Measurements from ENCODE around the gene FRYL. TPM values are rescaled to one million over a fixed set of nuclear protein-coding genes. Genes with fewer than 3 reads are reported as not detected.
"Not testable (repeated sequence)": the region's sequence is repeated elsewhere in the genome, so short reads cannot be mapped to it uniquely, and the experiment has no call there.

Gene FRYL
- total and polyA plus RNA-seq, 2 of the 13 experiments (the other 11 are each of a cell fraction or from before 2014, with no cell fraction given), result 9.7 to 19.6 TPM

DNA sequence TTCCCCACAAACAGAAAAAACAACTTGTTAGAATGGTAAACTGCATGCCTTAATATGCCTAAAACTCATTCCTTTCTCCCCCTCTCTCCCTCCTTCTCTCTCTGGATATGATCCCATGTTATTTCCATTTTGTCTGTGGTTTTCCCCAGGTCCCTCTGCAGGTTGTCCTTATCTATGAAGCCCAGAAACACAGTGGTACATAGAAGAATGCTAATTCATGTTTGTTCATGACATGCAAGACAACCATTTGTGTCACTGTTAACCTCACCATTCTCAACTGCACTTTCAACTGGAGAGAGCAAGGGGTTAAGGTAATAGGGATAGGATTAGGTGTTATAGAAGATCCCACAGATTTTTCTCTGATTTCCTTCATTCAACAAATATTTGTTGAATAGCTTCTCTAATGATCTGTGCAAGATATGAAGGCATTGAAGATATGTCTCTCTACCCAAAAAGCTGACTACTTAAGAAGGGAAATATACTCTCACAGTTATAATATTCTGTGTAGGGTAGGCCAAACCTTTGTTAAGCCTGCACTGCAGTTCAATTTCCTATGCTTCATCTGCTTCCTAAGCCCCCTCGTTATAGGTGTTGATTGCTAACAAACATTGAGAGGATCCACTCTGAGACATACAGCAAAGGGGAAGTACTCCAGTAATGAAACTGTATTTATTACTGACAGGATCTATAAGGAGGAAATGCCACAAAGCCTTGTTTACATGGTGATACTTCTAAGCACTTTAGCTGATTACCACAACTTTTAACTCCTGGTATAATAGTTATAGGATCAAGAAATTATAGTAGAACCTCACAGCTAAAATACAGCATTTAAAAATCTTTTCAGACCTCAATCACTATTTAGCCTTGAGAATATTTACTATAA is 96.1 kb downstream of the FRYL start (continued):
- TF ChIP-seq, protein P1, sequence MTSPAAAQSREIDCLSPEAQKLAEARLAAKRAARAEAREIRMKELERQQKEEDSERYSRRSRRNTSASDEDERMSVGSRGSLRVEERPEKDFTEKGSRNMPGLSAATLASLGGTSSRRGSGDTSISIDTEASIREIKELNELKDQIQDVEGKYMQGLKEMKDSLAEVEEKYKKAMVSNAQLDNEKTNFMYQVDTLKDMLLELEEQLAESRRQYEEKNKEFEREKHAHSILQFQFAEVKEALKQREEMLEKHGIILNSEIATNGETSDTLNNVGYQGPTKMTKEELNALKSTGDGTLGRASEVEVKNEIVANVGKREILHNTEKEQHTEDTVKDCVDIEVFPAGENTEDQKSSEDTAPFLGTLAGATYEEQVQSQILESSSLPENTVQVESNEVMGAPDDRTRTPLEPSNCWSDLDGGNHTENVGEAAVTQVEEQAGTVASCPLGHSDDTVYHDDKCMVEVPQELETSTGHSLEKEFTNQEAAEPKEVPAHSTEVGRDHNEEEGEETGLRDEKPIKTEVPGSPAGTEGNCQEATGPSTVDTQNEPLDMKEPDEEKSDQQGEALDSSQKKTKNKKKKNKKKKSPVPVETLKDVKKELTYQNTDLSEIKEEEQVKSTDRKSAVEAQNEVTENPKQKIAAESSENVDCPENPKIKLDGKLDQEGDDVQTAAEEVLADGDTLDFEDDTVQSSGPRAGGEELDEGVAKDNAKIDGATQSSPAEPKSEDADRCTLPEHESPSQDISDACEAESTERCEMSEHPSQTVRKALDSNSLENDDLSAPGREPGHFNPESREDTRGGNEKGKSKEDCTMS (CRISPR knock-in tag; conservative IDR thresholded peaks at IDR 0.05), result no peak

DNA sequence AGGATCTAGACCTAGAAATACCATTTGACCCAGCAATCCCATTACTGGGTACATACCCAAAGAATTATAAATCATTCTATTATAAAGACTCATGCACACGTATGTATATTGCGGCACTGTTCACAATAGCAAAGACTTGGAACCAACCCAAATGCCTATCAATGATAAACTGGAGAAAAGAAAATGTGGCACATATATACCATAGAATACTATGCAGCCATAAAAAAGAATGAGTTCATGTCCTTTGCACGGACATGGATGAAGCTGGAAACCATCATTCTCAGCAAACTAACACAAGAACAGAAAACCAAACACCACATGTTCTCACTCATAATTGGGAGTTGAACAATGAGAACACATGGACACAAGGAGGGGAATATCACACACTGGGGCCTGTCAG is 97.2 kb downstream of the FRYL start:
- H3K4me2 ChIP-seq (ENCODE audit: low read depth, low read length); BruUV-seq (replicated peaks); H3K79me2 ChIP-seq (ENCODE audit: insufficient read depth, low read length); H3K9ac ChIP-seq (ENCODE audit: insufficient read depth, low read depth, low read length); POLR2A ChIA-PET; DNase-seq (ENCODE audit: low spot score); H3K9me3 ChIP-seq (ENCODE audit: low read length); H2AFZ ChIP-seq (ENCODE audit: low read length); ATAC-seq; H3K27me3 ChIP-seq (ENCODE audit: control insufficient read depth in 1 of 2, insufficient read depth in 2 of 2, low read length in 2 of 2); H3K36me3 ChIP-seq (replicated peaks in 1 of 2; ENCODE audit: control insufficient read depth in 1 of 2, insufficient read depth in 2 of 2, low read length in 2 of 2); intact Hi-C loops (cut with micrococcal nuclease; ENCODE audit: unreplicated experiment); H3K4me1 ChIP-seq (ENCODE audit: insufficient read depth, low read length); in situ Hi-C loops (cut with HindIII; ENCODE audit: extremely low pct_ligation_motif_present, low pct_unique_long_range_greater_than_20kb); H3K27ac ChIP-seq (ENCODE audit: extremely low read length, insufficient read depth, low read length); H4K20me1 ChIP-seq (ENCODE audit: insufficient read depth, low read length); H3K4me3 ChIP-seq (replicated peaks in 1 of 3; ENCODE audit: insufficient read depth in 1 of 3, low read depth in 2 of 3, low read length in 3 of 3); FAIRE-seq: not testable (repeated sequence)
- WGBS (ENCODE audit: low lambda C conversion rate), result 86% methylated on average over 3 of the region's 3 CpGs
- CTCF ChIA-PET (ENCODE audit: low intra/inter-chr PET ratio, low total read pairs), result interaction anchor here (1.6 kb wide), 1 partner anchor 104 kb away, joined by 6 read pairs; no protein-coding TSS in a partner anchor

DNA sequence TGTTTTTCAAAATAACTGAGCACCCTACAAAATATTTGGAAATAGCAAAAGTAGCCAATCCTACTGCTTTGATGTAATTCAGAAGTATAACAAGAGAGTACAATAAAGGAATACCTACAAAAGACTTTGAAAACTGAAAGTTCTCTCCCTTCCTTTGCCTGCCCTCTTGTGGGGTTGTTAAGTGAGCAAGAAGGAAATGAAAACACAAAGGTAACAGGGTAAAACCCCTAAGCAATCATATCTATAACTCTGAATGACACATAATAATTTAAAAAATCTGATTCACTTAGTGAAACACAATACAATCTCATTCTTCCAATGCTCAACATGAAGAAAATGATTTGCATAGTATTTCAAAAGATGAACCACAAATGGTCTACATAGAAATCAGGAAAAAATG is 98.2 kb downstream of the FRYL start:
- H3K4me1 ChIP-seq (ENCODE audit: insufficient read depth, low read length), result no peaks in the 10 kb centered on the region
- intact Hi-C loops (cut with micrococcal nuclease; ENCODE audit: unreplicated experiment) (loop anchor here (1.0 kb wide), 1 partner anchor 104 kb away; no protein-coding TSS in a partner anchor), in situ Hi-C loops (cut with HindIII; ENCODE audit: extremely low pct_ligation_motif_present, low pct_unique_long_range_greater_than_20kb) (no loop called here)
- POLR2A ChIA-PET, result no interaction called here
- CTCF ChIA-PET (ENCODE audit: low intra/inter-chr PET ratio, low total read pairs), result interaction anchor here (1.6 kb wide), 1 partner anchor 103 kb away, joined by 6 read pairs; no protein-coding TSS in a partner anchor
- H3K4me3 ChIP-seq (replicated peaks in 1 of 3; ENCODE audit: insufficient read depth in 1 of 3, low read depth in 2 of 3, low read length in 3 of 3), result no peak overlapping the region
- H4K20me1 ChIP-seq (ENCODE audit: insufficient read depth, low read length), result no peaks in the 10 kb centered on the region
- H3K36me3 ChIP-seq (replicated peaks in 1 of 2; ENCODE audit: control insufficient read depth in 1 of 2, insufficient read depth in 2 of 2, low read length in 2 of 2), result no peaks in the 10 kb centered on the region; a peak in 1 of 5 replicates
- ATAC-seq (no peak), DNase-seq (ENCODE audit: low spot score) (peak; percentile 5), FAIRE-seq (no peak)
- no peaks in the 10 kb centered on the region for H3K79me2 ChIP-seq (ENCODE audit: insufficient read depth, low read length)
- BruUV-seq (replicated peaks), result no TSS peak
- no peaks in the 10 kb centered on the region for H3K9me3 ChIP-seq (ENCODE audit: low read length)
- H3K27me3 ChIP-seq (ENCODE audit: control insufficient read depth in 1 of 2, insufficient read depth in 2 of 2, low read length in 2 of 2), result no peaks in the 10 kb centered on the region
- TF ChIP-seq STAG1 (CRISPR knock-in tag; IDR thresholded peaks at IDR 0.05) (peak; percentile 50), ATM (IDR thresholded peaks at IDR 0.05; ENCODE audit: borderline replicate concordance) (no peak)
- TF ChIP-seq, protein P2, sequence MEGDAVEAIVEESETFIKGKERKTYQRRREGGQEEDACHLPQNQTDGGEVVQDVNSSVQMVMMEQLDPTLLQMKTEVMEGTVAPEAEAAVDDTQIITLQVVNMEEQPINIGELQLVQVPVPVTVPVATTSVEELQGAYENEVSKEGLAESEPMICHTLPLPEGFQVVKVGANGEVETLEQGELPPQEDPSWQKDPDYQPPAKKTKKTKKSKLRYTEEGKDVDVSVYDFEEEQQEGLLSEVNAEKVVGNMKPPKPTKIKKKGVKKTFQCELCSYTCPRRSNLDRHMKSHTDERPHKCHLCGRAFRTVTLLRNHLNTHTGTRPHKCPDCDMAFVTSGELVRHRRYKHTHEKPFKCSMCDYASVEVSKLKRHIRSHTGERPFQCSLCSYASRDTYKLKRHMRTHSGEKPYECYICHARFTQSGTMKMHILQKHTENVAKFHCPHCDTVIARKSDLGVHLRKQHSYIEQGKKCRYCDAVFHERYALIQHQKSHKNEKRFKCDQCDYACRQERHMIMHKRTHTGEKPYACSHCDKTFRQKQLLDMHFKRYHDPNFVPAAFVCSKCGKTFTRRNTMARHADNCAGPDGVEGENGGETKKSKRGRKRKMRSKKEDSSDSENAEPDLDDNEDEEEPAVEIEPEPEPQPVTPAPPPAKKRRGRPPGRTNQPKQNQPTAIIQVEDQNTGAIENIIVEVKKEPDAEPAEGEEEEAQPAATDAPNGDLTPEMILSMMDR (CRISPR knock-in tag; IDR thresholded peaks at IDR 0.05), result peak; percentile 30; the same call in 1 of the 2 replicates
- H3K27ac ChIP-seq (ENCODE audit: extremely low read length, insufficient read depth, low read length), result no peak overlapping the region
- no peak overlapping the region for H3K9ac ChIP-seq (ENCODE audit: insufficient read depth, low read depth, low read length)
- H2AFZ ChIP-seq (ENCODE audit: low read length), result no peak overlapping the region
- no peak overlapping the region for H3K4me2 ChIP-seq (ENCODE audit: low read depth, low read length)

Data from HepG2 (cell line).